Fibroblast of lung (primary cell): Measurements from ENCODE around the gene TNFAIP2. TPM values are rescaled to one million over a fixed set of nuclear protein-coding genes. Genes with fewer than 3 reads are reported as not detected.

Experiments
- DNase-seq, 2 donors: peaks; one replicate each; pipeline versions ENCODE4 v3.0.0 to v3.0.0-alpha.2; 2010; ENCODE audit warnings: low read depth in 2 of 2
- H2AFZ ChIP-seq: 2 replicates; pipeline ENCODE4 v1.5.1; 2012; ENCODE audit warnings: low read length, control low read depth, inconsistent platforms
- H3K27ac ChIP-seq: 2 replicates; pipeline ENCODE4 v1.5.1; 2011; ENCODE audit warnings: low read length, control low read depth; ENCODE audit not compliant: insufficient read depth
- H3K27me3 ChIP-seq: 2 replicates; pipeline ENCODE4 v1.5.1; 2011; ENCODE audit warnings: mild to moderate bottlenecking, low read length; ENCODE audit not compliant: control insufficient read depth, insufficient read depth
- H3K36me3 ChIP-seq: 2 replicates; pipeline ENCODE4 v1.5.1; 2011; ENCODE audit warnings: low read length; ENCODE audit not compliant: control insufficient read depth, insufficient read depth
- H3K4me1 ChIP-seq: 2 replicates; pipeline ENCODE4 v1.5.1; 2011; ENCODE audit warnings: low read length; ENCODE audit not compliant: control insufficient read depth, insufficient read depth; ENCODE audit errors: extremely low read depth
- H3K4me2 ChIP-seq: 2 replicates; pipeline ENCODE4 v1.5.1; 2011; ENCODE audit warnings: low read length, control low read depth; ENCODE audit not compliant: insufficient read depth; ENCODE audit errors: extremely low read depth
- H3K4me3 ChIP-seq, 4 experiments: fragments of 200-600 bp in 1 of 4; sonication (generic) in 1 of 4; replicated peaks in 1 of 4; 2 replicates each; pipeline ENCODE4 v1.5.1; 2011 to 2016; ENCODE audit warnings: low read length in 4 of 4, low read depth in 3 of 4, mild to moderate bottlenecking in 3 of 4, control low read depth in 2 of 4, inconsistent platforms in 1 of 4, mixed read lengths in 1 of 4; ENCODE audit not compliant: insufficient read depth in 1 of 4; ENCODE audit errors: control extremely low read depth in 1 of 4
- H3K79me2 ChIP-seq: 2 replicates; pipeline ENCODE4 v1.5.1; 2012; ENCODE audit warnings: mild to moderate bottlenecking, low read length, inconsistent platforms; ENCODE audit not compliant: control insufficient read depth, insufficient read depth
- H3K9ac ChIP-seq: 2 replicates; pipeline ENCODE4 v1.5.1; 2011; ENCODE audit warnings: mild to moderate bottlenecking, low read length, control low read depth; ENCODE audit not compliant: insufficient read depth
- H3K9me3 ChIP-seq: 2 replicates; pipeline ENCODE4 v1.5.1; 2012; ENCODE audit warnings: low read depth, low read length; ENCODE audit not compliant: control insufficient read depth, insufficient read depth
- H4K20me1 ChIP-seq: 2 replicates; pipeline ENCODE4 v1.5.1; 2011; ENCODE audit warnings: low read length; ENCODE audit not compliant: control insufficient read depth, insufficient read depth; ENCODE audit errors: extremely low read depth
- CTCF ChIP-seq, 2 donors: IDR thresholded peaks in 1 of 2; conservative IDR thresholded peaks in 1 of 2; 1 replicate in 1 of 2; 2 replicates in 1 of 2; pipeline ENCODE4 v1.5.1; 2011 to 2012; ENCODE audit warnings: low read length in 2 of 2, control low read depth in 1 of 2, inconsistent platforms in 1 of 2, low read depth in 1 of 2, mild to moderate bottlenecking in 1 of 2
- EZH2 ChIP-seq: IDR thresholded peaks from 2 replicates; pipeline ENCODE4 v1.5.1; 2012; ENCODE audit warnings: low read length, control low read depth, mild to moderate bottlenecking; ENCODE audit errors: missing control alignments
- polyA plus RNA-seq, 2 donors: library from polyadenylated mRNA; depleted of rRNA in 1 of 2; stranded (reverse) in 1 of 2; unstranded in 1 of 2; fragments of >200 nt; gene quantifications; 2 replicates each; pipeline ENCODE4 v1.2.1, GENCODE V29; 2011 to 2012; ENCODE audit warnings: missing spikeins in 1 of 2
- total RNA-seq: library from RNA; depleted of rRNA; stranded (reverse); fragments of >200 nt; gene quantifications from 2 replicates; pipeline ENCODE4 v1.2.1, GENCODE V29; 2014

The TNFAIP2 gene
- total and polyA plus RNA-seq, 2 donors (not counting 1 experiment from before 2014, with no cell fraction given), result 71.5 to 139 TPM

- DNase-seq, result no peak
- Histone ChIP-seq H2AFZ (no peak overlapping the region), H3K4me2 (no peak overlapping the region), H3K4me1 (peaks cover 4% of the 10 kb centered on the region), H3K27me3 (peaks cover 6% of the 10 kb centered on the region), H3K36me3 (no peaks in the 10 kb centered on the region), H3K27ac (no peak overlapping the region), H3K4me3 (no peak overlapping the region), H3K9ac (no peak overlapping the region), H4K20me1 (no peaks in the 10 kb centered on the region), H3K79me2 (no peaks in the 10 kb centered on the region), H3K9me3 (no peaks in the 10 kb centered on the region)
- TF ChIP-seq EZH2 (no peak), CTCF (conservative IDR thresholded peaks at IDR 0.05 in 1 of 2, IDR thresholded peaks at IDR 0.05 in 1 of 2; ENCODE audit: low read depth in 1 of 2, low read length in 2 of 2) (no peak)
Measured at GRCh38 chr14:103097244-103097993, 25.8 kb upstream of the TNFAIP2 start.

- DNase-seq, result no peak
- no peaks in the 10 kb centered on the region for H3K79me2 ChIP-seq
- H3K9ac ChIP-seq, result no peak overlapping the region
- no peaks in the 10 kb centered on the region for H3K9me3 ChIP-seq
- H2AFZ ChIP-seq, result no peak overlapping the region
- no peaks in the 10 kb centered on the region for H4K20me1 ChIP-seq
- peaks cover 4% of the 10 kb centered on the region for H3K4me1 ChIP-seq
- H3K4me3 ChIP-seq, result no peak overlapping the region
- H3K36me3 ChIP-seq, result no peaks in the 10 kb centered on the region
- TF ChIP-seq CTCF (conservative IDR thresholded peaks at IDR 0.05 in 1 of 2, IDR thresholded peaks at IDR 0.05 in 1 of 2; ENCODE audit: low read depth in 1 of 2, low read length in 2 of 2) (no peak), EZH2 (no peak)
- peaks cover 14% of the 10 kb centered on the region for H3K27me3 ChIP-seq
- no peak overlapping the region for H3K4me2 ChIP-seq
- no peak overlapping the region for H3K27ac ChIP-seq
Measured at GRCh38 chr14:103097994-103098957, 25.0 kb upstream of the TNFAIP2 start.

GRCh38 chr14:103099081-103099732 is 24.1 kb upstream of the TNFAIP2 start:
- no peaks in the 10 kb centered on the region for H3K36me3 ChIP-seq
- no peak overlapping the region for H3K27ac ChIP-seq
- H3K9me3 ChIP-seq, result no peaks in the 10 kb centered on the region
- no peak overlapping the region for H3K4me2 ChIP-seq
- H3K4me1 ChIP-seq, result peaks cover 4% of the 10 kb centered on the region
- DNase-seq, result no peak
- H3K4me3 ChIP-seq, result no peak overlapping the region
- H2AFZ ChIP-seq, result no peak overlapping the region
- no peak for TF ChIP-seq EZH2
- no peak for TF ChIP-seq CTCF (conservative IDR thresholded peaks at IDR 0.05 in 1 of 2, IDR thresholded peaks at IDR 0.05 in 1 of 2; ENCODE audit: low read depth in 1 of 2, low read length in 2 of 2)
- H3K79me2 ChIP-seq, result no peaks in the 10 kb centered on the region
- H3K27me3 ChIP-seq, result peaks cover 22% of the 10 kb centered on the region
- H3K9ac ChIP-seq, result no peak overlapping the region
- no peaks in the 10 kb centered on the region for H4K20me1 ChIP-seq
